Measurements from ENCODE around the gene ASPM. TPM values are rescaled to one million over a fixed set of nuclear protein-coding genes. Genes with fewer than 3 reads are reported as not detected.
"Not testable (repeated sequence)": the region's sequence is repeated elsewhere in the genome, so short reads cannot be mapped to it uniquely, and the experiment has no call there.

Gene ASPM
- total RNA-seq, 2 experiments from 2014 or later: 0.25 to 0.36 TPM

DNA sequence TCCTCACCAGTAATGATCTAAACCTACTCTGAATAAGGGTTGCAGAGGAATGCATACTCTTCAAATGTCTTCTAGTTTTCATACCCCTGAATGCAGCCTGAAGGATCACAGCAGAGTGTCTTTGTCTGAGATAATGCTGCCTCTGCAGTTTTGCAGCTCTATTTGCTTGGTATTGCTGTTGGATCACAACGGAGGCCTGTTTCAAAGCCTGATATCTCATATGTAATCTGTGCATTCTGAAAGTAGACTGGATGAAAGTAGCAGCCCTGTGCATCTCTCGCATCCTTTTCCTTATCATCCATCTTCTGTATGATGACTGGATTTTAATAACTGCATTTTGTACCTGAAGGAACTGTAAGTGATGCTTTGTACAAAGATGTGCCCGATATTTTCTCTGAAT is 44.5 kb downstream of the ASPM start:
- ChIA-PET CTCF (interaction anchor here (0.8 kb wide), 1 partner anchor 13 kb away, joined by 3 read pairs; no protein-coding TSS in a partner anchor), POLR2A (no interaction called here)
- no peak for DNase-seq
- Histone ChIP-seq H3K4me3 (ENCODE audit: low read length) (no peak overlapping the region), H3K4me1 (ENCODE audit: insufficient read depth, low read length) (no peaks in the 10 kb centered on the region), H3K9me3 (ENCODE audit: control insufficient read depth in 1 of 2, insufficient read depth in 1 of 2, low read length in 2 of 2) (no peaks in the 10 kb centered on the region), H3K27me3 (ENCODE audit: control insufficient read depth in 1 of 2, insufficient read depth in 2 of 2, low read length in 2 of 2) (no peaks in the 10 kb centered on the region), H3K27ac (ENCODE audit: low read depth in 1 of 2, low read length in 2 of 2) (no peak overlapping the region), H3K36me3 (ENCODE audit: insufficient read depth, low read length) (no peaks in the 10 kb centered on the region)
- no peaks in the 10 kb centered on the region for H3K9me3 Mint-ChIP-seq
- peaks cover 43% of the 10 kb centered on the region for H3K4me1 Mint-ChIP-seq (ENCODE audit: low read depth)
- TF ChIP-seq, protein P1, sequence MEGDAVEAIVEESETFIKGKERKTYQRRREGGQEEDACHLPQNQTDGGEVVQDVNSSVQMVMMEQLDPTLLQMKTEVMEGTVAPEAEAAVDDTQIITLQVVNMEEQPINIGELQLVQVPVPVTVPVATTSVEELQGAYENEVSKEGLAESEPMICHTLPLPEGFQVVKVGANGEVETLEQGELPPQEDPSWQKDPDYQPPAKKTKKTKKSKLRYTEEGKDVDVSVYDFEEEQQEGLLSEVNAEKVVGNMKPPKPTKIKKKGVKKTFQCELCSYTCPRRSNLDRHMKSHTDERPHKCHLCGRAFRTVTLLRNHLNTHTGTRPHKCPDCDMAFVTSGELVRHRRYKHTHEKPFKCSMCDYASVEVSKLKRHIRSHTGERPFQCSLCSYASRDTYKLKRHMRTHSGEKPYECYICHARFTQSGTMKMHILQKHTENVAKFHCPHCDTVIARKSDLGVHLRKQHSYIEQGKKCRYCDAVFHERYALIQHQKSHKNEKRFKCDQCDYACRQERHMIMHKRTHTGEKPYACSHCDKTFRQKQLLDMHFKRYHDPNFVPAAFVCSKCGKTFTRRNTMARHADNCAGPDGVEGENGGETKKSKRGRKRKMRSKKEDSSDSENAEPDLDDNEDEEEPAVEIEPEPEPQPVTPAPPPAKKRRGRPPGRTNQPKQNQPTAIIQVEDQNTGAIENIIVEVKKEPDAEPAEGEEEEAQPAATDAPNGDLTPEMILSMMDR (IDR thresholded peaks at IDR 0.05): no peak
- intact Hi-C loops (cut with DNase I, micrococcal nuclease): no loop called here
- H3K4me3 Mint-ChIP-seq: peak overlapping the region; percentile 18
- H3K27ac Mint-ChIP-seq: peak overlapping the region; percentile 73
- no peak for ATAC-seq (ENCODE audit: poor library complexity)
- H3K27me3 Mint-ChIP-seq: no peaks in the 10 kb centered on the region
- no peaks in the 10 kb centered on the region for H3K36me3 Mint-ChIP-seq (ENCODE audit: low read depth)

DNA sequence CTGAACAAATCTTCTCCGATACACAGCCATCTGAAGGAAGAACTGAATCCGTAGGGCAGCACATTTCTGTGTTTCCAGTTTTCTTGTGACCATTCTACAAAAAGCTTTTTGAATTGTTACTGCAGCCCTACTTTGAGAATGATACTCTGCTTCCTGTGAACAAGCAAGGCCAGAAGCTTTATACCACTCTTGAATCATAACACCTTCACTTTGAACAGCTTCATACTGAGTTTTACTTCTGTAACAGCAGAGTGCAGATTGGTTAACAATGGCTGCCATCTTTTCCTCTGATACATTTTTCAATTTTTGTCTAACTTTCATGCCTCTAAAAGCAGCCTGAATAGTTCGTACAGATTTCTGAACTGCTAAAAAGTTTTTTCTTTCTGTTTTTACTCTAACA is 45.8 kb downstream of the ASPM start:
- Mint-ChIP-seq H3K4me3 (peak overlapping the region; percentile 12), H3K36me3 (ENCODE audit: low read depth) (no peaks in the 10 kb centered on the region), H3K4me1 (ENCODE audit: low read depth) (peaks cover 43% of the 10 kb centered on the region), H3K9me3 (no peaks in the 10 kb centered on the region), H3K27ac (peak overlapping the region; percentile 73), H3K27me3 (no peaks in the 10 kb centered on the region)
- ATAC-seq (ENCODE audit: poor library complexity) (peak; percentile 48), DNase-seq (peak in 2 of 14 experiments; percentile 0 to 3)
- POLR2A ChIA-PET: interaction anchor here (0.7 to 1.7 kb wide), 2 partner anchors 34 to 41 kb away, joined by 3 to 5 read pairs; no protein-coding TSS in a partner anchor
- Histone ChIP-seq H3K27me3 (ENCODE audit: control insufficient read depth in 1 of 2, insufficient read depth in 2 of 2, low read length in 2 of 2) (no peaks in the 10 kb centered on the region), H3K4me1 (ENCODE audit: insufficient read depth, low read length) (no peaks in the 10 kb centered on the region), H3K27ac (ENCODE audit: low read depth in 1 of 2, low read length in 2 of 2) (no peak overlapping the region), H3K9me3 (ENCODE audit: control insufficient read depth in 1 of 2, insufficient read depth in 1 of 2, low read length in 2 of 2) (no peaks in the 10 kb centered on the region), H3K36me3 (ENCODE audit: insufficient read depth, low read length) (no peaks in the 10 kb centered on the region), H3K4me3 (ENCODE audit: low read length) (no peak overlapping the region)
- intact Hi-C loops (cut with DNase I, micrococcal nuclease): no loop called here
- TF ChIP-seq, protein P1 (IDR thresholded peaks at IDR 0.05): no peak
- CTCF ChIA-PET: no interaction called here

DNA sequence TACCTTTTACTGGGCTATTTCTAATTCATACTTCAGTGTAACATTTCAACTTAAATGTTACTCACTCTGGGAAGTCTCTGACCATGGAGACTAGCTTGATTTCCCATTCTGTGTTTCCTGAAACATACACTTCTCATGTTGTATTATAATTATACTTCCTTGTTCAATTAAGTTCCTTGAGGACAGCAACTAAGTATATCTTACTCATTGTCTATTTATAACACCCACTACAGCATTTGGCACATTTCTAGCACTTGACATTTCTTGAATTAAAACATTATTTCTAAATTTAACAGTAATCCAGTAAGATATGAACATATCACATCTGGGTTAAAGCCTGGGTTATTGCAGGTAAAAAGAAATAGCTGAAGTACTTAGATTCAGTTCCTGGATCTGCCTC is 47.0 kb downstream of the ASPM start:
- Mint-ChIP-seq H3K4me3 (no peak overlapping the region), H3K9me3 (no peaks in the 10 kb centered on the region), H3K36me3 (ENCODE audit: low read depth) (no peaks in the 10 kb centered on the region), H3K27ac (no peak overlapping the region), H3K4me1 (ENCODE audit: low read depth) (peaks cover 43% of the 10 kb centered on the region), H3K27me3 (no peaks in the 10 kb centered on the region)
- ATAC-seq (ENCODE audit: poor library complexity) (no peak), DNase-seq (no peak)
- CTCF ChIA-PET: no interaction called here
- POLR2A ChIA-PET: interaction anchor here (0.6 to 1.7 kb wide), 2 partner anchors 42 to 397 kb away, joined by 3 to 5 read pairs; no protein-coding TSS in a partner anchor
- Histone ChIP-seq H3K27me3 (ENCODE audit: control insufficient read depth in 1 of 2, insufficient read depth in 2 of 2, low read length in 2 of 2) (no peaks in the 10 kb centered on the region), H3K36me3 (ENCODE audit: insufficient read depth, low read length) (no peaks in the 10 kb centered on the region), H3K27ac (ENCODE audit: low read depth in 1 of 2, low read length in 2 of 2) (no peak overlapping the region), H3K9me3 (ENCODE audit: control insufficient read depth in 1 of 2, insufficient read depth in 1 of 2, low read length in 2 of 2) (no peaks in the 10 kb centered on the region), H3K4me1 (ENCODE audit: insufficient read depth, low read length) (no peaks in the 10 kb centered on the region), H3K4me3 (ENCODE audit: low read length) (no peak overlapping the region)
- TF ChIP-seq, protein P1 (IDR thresholded peaks at IDR 0.05): no peak
- intact Hi-C loops (cut with DNase I, micrococcal nuclease): no loop called here

DNA sequence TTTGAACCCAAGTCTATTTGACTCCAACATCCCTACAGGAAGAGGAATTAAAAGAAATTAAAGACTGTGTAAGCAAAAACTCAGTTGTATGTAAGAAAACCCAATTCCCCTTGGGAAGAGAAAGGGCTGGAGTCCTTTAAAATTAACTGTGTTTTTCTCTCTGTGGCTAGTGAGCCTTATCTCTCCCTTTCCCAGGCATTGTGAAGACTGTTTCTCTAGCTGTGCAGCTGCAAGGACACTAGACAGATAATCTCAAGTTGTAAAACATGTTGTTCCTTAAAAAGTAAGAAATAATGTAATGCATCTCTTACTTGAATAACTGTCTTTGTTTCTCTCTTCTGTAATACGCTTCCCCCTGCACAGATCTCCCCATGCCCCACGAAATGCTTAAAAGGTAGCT is 49.5 kb downstream of the ASPM start:
- H3K4me1 Mint-ChIP-seq (ENCODE audit: low read depth): peaks cover 22% of the 10 kb centered on the region
- H3K4me3 Mint-ChIP-seq; POLR2A ChIA-PET; H3K36me3 ChIP-seq (ENCODE audit: insufficient read depth, low read length); H3K4me3 ChIP-seq (ENCODE audit: low read length); intact Hi-C loops (cut with DNase I, micrococcal nuclease); DNase-seq; H3K27ac Mint-ChIP-seq; H3K9me3 Mint-ChIP-seq; H3K36me3 Mint-ChIP-seq (ENCODE audit: low read depth); ATAC-seq (ENCODE audit: poor library complexity); H3K27me3 Mint-ChIP-seq; H3K4me1 ChIP-seq (ENCODE audit: insufficient read depth, low read length); H3K27ac ChIP-seq (ENCODE audit: low read depth in 1 of 2, low read length in 2 of 2); H3K27me3 ChIP-seq (ENCODE audit: control insufficient read depth in 1 of 2, insufficient read depth in 2 of 2, low read length in 2 of 2); H3K9me3 ChIP-seq (ENCODE audit: control insufficient read depth in 1 of 2, insufficient read depth in 1 of 2, low read length in 2 of 2): not testable (repeated sequence)
- CTCF ChIA-PET: interaction anchor here (1.2 kb wide), 1 partner anchor 10 kb away, joined by 5 read pairs; no protein-coding TSS in a partner anchor
